Kidney (tissue), 14 donors: Measurements from ENCODE around the gene NCR2. TPM values are rescaled to one million over a fixed set of nuclear protein-coding genes. Genes with fewer than 3 reads are reported as not detected.
A peak's percentile ranks its signal among the peaks of the same experiment; 100 is the strongest.

Source experiments
- DNase-seq, 5 donors: peaks; one replicate each; pipeline ENCODE4 v3.0.0-alpha.2; 2013 to 2020
- FAIRE-seq: peaks from 2 replicates; lab custom pipeline; 2012; peaks lifted over from hg19 to GRCh38; lab: Jason Lieb, UNC
- H3K27ac ChIP-seq, 2 donors: one replicate each; pipeline ENCODE4 v1.7.0; 2013; ENCODE audit warnings: low read depth in 2 of 2, low read length in 2 of 2, inconsistent platforms in 1 of 2
- H3K27me3 ChIP-seq: one replicate; pipeline ENCODE4 v1.7.1; 2013; ENCODE audit warnings: low read length, inconsistent platforms; ENCODE audit not compliant: control insufficient read depth, insufficient read depth
- H3K36me3 ChIP-seq, 3 donors: one replicate each; pipeline versions ENCODE4 v1.7.0 to v1.7.1; 2013; ENCODE audit warnings: low read length in 3 of 3, control low read depth in 1 of 3, inconsistent platforms in 1 of 3; ENCODE audit not compliant: insufficient read depth in 3 of 3, control insufficient read depth in 2 of 3
- H3K4me1 ChIP-seq, 3 donors: one replicate each; pipeline versions ENCODE4 v1.7.0 to v1.7.1; 2013; ENCODE audit warnings: low read length in 3 of 3, inconsistent platforms in 1 of 3, low read depth in 1 of 3; ENCODE audit not compliant: control insufficient read depth in 2 of 3, insufficient read depth in 2 of 3
- H3K4me3 ChIP-seq, 3 donors: one replicate each; pipeline versions ENCODE4 v1.7.0 to v1.8.1; 2013; ENCODE audit warnings: low read length in 3 of 3, control low read depth in 1 of 3, inconsistent platforms in 1 of 3
- H3K9ac ChIP-seq, 3 donors: one replicate each; pipeline versions ENCODE4 v1.7.0 to v1.7.1; 2013; ENCODE audit warnings: low read length in 3 of 3, control low read depth in 1 of 3, inconsistent platforms in 1 of 3
- H3K9me3 ChIP-seq, 3 donors: one replicate each; pipeline versions ENCODE4 v1.7.0 to v1.7.1; 2013; ENCODE audit warnings: low read length in 3 of 3, control low read depth in 1 of 3, inconsistent platforms in 1 of 3; ENCODE audit not compliant: control insufficient read depth in 2 of 3, insufficient read depth in 1 of 3
- CTCF ChIP-seq: IDR thresholded peaks from 3 replicates; pipeline ENCODE4 v1.5.1; 2012; ENCODE audit warnings: mild to moderate bottlenecking, moderate library complexity, borderline replicate concordance; ENCODE audit not compliant: insufficient read depth; ENCODE audit errors: extremely low read depth
- intact Hi-C: fragments of 100-400 bp; cut with DNase I; formaldehyde crosslinking; loops from one replicate; pipeline ENCODE4 v1.11.1; 2022
- polyA plus RNA-seq: library from polyadenylated mRNA; stranded (reverse); fragments of 350-450 nt; fragmentation: Illumina TruSeq; extraction: RNeasy Lipid Tissue Mini Kit (QIAGEN cat#74804); gene quantifications from one replicate; pipeline ENCODE4 v1.2.3, GENCODE V29; 2014; ENCODE audit warnings: low read depth, low replicate concordance; ENCODE audit not compliant: insufficient read depth
- total RNA-seq: library from RNA; stranded (reverse); fragmentation: NEBNext Ultra II Directional; extraction: Animal tissue kit (Norgen Biotek cat#: 25700); gene quantifications from one replicate; pipeline ENCODE4 v1.2.1, GENCODE V29; 2021
- donor health status: control.
- donor health status: control.
- donor health status: control.
- donor health status: control.
- donor health status: control.
- donor health status: DM: yes; HTN: yes; CAD: no.
- donor health status: Normal renal cell carcinoma (clear cell type).

Gene NCR2
- total and polyA plus RNA-seq, 2 donors from 2014 or later = not detected

GRCh38 chr6:41374618-41375590, 39.5 kb downstream of the NCR2 start:
- H3K9me3 ChIP-seq = no peaks in the 10 kb centered on the region
- H3K4me3 ChIP-seq = no peak overlapping the region
- no peak overlapping the region for H3K9ac ChIP-seq
- peaks cover 12% of the 10 kb centered on the region for H3K27me3 ChIP-seq
- H3K36me3 ChIP-seq = no peaks in the 10 kb centered on the region
- H3K27ac ChIP-seq = no peak overlapping the region
- peaks cover 0 to 17% (median 8%) of the 10 kb centered on the region in 3 donors for H3K4me1 ChIP-seq
- no peak for FAIRE-seq
- intact Hi-C loops = no loop called here
- TF ChIP-seq CTCF = no peak
- DNase-seq = peak in 4 of 5 donors; percentile 32 to 66 (median 60)

- DNase-seq (peak in 4 of 5 donors; percentile 19 to 55 (median 53)), FAIRE-seq (no peak)
- Histone ChIP-seq H3K9ac (no peak overlapping the region), H3K4me1 (peaks cover 0 to 17% (median 8%) of the 10 kb centered on the region in 3 donors), H3K9me3 (no peaks in the 10 kb centered on the region), H3K27me3 (peaks cover 9% of the 10 kb centered on the region), H3K36me3 (no peaks in the 10 kb centered on the region), H3K27ac (no peak overlapping the region), H3K4me3 (no peak overlapping the region)
- intact Hi-C loops = no loop called here
- no peak for TF ChIP-seq CTCF
Observed at GRCh38 chr6:41375598-41376151, 40.3 kb downstream of the NCR2 start.

- DNase-seq (peak in 4 of 5 donors; percentile 25 to 60 (median 47)), FAIRE-seq (no peak)
- TF ChIP-seq CTCF = no peak
- H3K9me3 ChIP-seq = no peaks in the 10 kb centered on the region
- no peak overlapping the region for H3K4me3 ChIP-seq
- H3K4me1 ChIP-seq = peaks cover 0 to 17% (median 8%) of the 10 kb centered on the region in 3 donors
- H3K27me3 ChIP-seq = peaks cover 6% of the 10 kb centered on the region
- intact Hi-C loops = no loop called here
- no peak overlapping the region for H3K27ac ChIP-seq
- no peaks in the 10 kb centered on the region for H3K36me3 ChIP-seq
- H3K9ac ChIP-seq = no peak overlapping the region
Observed at GRCh38 chr6:41376176-41376575, 40.8 kb downstream of the NCR2 start.
